ENCODE data around the gene MROH7.

Gene MROH7

DNA sequence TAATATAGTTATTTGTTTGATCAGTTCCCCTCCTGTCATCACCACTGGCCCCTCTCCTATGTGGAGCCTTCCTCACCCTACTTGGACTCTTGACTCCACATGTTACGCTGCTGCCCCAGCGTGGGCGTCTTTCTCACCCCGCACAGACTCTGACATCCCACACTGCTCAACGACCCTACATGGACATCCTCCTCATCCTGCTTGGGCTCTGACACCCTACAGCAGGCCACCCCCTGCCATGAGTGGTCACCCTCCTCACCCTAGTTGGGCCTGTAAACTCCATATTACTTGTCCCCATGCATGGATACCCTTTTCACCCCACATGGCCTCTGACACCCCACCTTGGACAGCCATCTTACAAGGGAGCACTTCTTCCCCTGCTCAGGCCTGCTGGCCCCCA is 95.1 kb downstream of the MROH7 start:
- in situ Hi-C loops (cut with HindIII; ENCODE audit: low sequenced_read_pairs): no loop called here
- DNase-seq (ENCODE audit: low read depth): no peak
- TF ChIP-seq, protein P1, sequence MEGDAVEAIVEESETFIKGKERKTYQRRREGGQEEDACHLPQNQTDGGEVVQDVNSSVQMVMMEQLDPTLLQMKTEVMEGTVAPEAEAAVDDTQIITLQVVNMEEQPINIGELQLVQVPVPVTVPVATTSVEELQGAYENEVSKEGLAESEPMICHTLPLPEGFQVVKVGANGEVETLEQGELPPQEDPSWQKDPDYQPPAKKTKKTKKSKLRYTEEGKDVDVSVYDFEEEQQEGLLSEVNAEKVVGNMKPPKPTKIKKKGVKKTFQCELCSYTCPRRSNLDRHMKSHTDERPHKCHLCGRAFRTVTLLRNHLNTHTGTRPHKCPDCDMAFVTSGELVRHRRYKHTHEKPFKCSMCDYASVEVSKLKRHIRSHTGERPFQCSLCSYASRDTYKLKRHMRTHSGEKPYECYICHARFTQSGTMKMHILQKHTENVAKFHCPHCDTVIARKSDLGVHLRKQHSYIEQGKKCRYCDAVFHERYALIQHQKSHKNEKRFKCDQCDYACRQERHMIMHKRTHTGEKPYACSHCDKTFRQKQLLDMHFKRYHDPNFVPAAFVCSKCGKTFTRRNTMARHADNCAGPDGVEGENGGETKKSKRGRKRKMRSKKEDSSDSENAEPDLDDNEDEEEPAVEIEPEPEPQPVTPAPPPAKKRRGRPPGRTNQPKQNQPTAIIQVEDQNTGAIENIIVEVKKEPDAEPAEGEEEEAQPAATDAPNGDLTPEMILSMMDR (IDR thresholded peaks at IDR 0.05; ENCODE audit: low read depth, low read length, missing control alignments): no peak
- H3K4me3 ChIP-seq (ENCODE audit: low read depth, low read length): no peak overlapping the region

DNA sequence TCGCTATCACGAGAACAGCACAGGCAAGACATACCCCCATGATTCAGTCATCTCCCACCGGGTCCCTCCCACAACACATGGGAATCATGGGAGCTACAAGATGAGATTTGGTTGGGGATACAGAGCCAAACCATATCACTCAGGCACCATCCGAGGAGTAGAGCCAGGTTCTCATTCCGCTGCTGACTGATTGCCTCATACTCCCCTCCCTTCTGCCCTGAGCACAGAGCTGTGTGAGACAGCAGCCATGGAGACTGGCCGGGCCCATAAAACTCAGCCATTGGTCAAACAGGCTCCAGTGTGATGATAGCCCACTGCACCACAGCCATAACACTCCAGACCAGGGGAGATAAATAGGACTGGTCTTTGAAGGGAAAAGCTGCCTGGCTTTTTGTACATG is 96.7 kb downstream of the MROH7 start:
- no peak overlapping the region for H3K4me3 ChIP-seq (ENCODE audit: low read depth, low read length)
- no peak for DNase-seq (ENCODE audit: low read depth)
- in situ Hi-C loops (cut with HindIII; ENCODE audit: low sequenced_read_pairs): no loop called here
- TF ChIP-seq, protein P1 (IDR thresholded peaks at IDR 0.05; ENCODE audit: low read depth, low read length, missing control alignments): no peak

DNA sequence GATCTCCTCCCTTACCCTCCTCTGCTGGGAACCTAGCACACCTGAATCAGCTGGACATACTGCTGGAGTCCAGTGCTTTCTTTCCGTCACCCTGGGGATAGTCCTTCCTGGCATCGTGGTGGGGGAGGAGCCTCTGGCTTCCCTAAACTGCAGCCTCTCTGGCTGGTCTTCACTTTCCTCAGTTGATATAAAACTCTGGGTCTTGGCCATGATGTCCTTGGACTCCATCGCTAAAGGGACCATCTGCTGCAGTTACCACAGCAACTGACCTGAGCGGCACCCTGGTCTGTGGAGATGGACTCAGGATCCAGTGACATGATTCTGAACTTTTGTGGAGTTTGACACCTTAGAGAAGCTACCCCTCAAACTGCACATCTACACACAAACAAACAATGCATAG is 99.9 kb downstream of the MROH7 start:
- DNase-seq (ENCODE audit: low read depth): no peak
- in situ Hi-C loops (cut with HindIII; ENCODE audit: low sequenced_read_pairs): no loop called here
- TF ChIP-seq, protein P1 (IDR thresholded peaks at IDR 0.05; ENCODE audit: low read depth, low read length, missing control alignments): no peak
- H3K4me3 ChIP-seq (ENCODE audit: low read depth, low read length): no peak overlapping the region

DNA sequence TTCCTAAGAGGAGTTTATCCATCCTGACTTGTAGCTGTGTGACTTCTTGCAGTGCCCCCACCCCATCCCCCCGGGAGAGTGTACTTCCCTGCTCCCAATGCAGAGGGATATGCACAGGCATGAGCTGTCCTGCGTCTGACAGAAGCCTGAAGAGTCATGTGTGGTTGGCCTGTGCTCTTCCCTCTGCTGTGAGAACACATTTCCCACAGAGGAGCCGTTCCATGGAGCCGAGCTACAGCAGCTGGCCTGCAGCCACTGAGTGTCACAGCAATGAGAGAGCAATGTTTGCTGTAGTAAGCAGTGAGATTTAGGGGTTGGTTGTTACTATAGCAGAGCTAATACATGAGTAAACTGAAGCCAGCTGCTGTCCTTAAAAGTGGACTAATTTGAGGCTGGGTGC is 100.7 kb downstream of the MROH7 start:
- in situ Hi-C loops (cut with HindIII; ENCODE audit: low sequenced_read_pairs): no loop called here
- TF ChIP-seq, protein P1 (IDR thresholded peaks at IDR 0.05; ENCODE audit: low read depth, low read length, missing control alignments): no peak
- DNase-seq (ENCODE audit: low read depth): no peak
- H3K4me3 ChIP-seq (ENCODE audit: low read depth, low read length): no peak overlapping the region

DNA sequence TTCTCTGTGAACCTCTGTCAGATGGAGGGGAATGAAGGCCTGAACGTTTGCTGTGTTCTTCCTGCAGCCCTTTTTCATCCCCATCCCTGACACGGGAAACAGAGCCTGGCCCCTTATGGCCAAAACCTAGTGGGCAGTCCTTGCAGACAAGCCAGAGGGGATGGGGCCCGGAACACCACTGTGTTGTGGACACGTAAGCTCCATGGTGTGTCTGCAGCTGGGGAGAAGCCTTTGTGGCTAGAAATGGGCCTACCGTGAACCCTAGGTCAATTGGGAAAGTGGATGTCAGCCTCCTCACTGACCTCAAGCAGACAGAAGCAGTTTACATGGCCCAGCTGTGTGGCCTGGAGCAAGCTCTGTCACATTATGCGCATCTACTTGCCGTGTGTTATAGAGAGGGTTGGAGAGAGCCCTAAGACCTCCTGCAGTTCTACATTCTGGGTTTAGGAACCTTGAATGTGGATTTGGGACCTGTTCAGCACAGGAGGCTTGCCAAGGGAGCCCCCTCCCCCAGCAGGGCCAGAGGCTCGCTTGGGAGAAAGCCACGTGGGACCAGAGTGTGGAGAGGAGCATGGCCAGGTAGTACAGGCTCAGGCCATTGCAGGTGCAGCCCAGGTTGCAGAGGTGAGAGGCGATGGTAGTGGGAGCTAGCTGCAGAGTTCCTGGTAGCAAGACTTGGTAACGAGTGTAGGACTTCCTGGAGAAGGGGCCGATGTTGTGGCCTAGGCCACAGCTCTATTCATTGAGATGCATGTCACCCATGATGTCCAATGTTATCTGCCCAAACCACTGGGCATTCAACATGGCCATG is 102.0 kb downstream of the MROH7 start:
- TF ChIP-seq, protein P1 (IDR thresholded peaks at IDR 0.05; ENCODE audit: low read depth, low read length, missing control alignments): no peak
- no peak for DNase-seq (ENCODE audit: low read depth)
- in situ Hi-C loops (cut with HindIII; ENCODE audit: low sequenced_read_pairs): no loop called here
- H3K4me3 ChIP-seq (ENCODE audit: low read depth, low read length): no peak overlapping the region

DNA sequence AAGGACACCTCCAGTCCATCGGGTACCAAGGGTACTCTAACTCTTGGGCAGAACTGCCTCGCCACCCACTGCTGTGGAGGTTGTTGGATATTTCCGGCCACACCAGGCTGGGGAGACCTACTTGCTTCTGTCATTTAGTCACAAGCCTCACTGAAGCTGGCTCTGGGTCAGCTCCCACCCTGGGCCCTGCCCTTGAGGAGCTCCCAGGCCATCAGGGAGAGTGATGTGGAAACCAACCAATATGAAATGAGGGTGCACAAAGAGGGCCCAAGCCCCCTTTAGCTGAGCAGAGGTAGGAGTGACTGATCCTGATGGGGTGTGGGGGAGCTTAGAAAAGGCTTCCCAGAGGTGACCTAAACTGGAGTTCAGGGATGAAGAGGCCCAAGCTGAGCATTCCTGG is 103.1 kb downstream of the MROH7 start:
- DNase-seq (ENCODE audit: low read depth): no peak
- H3K4me3 ChIP-seq (ENCODE audit: low read depth, low read length): no peak overlapping the region
- in situ Hi-C loops (cut with HindIII; ENCODE audit: low sequenced_read_pairs): no loop called here
- TF ChIP-seq, protein P1 (IDR thresholded peaks at IDR 0.05; ENCODE audit: low read depth, low read length, missing control alignments): no peak
